Ishikawa (cell line): ENCODE results near the gene RAB25.

Experiments used
- CEBPB ChIP-seq: IDR thresholded peaks from 2 replicates; pipeline ENCODE4 v1.6.1; 2012
- CREB1 ChIP-seq: IDR thresholded peaks from 2 replicates; pipeline ENCODE4 v1.6.1; 2012; ENCODE audit warnings: low read depth
- EGR1 ChIP-seq: IDR thresholded peaks from 2 replicates; pipeline ENCODE4 v1.6.1; 2012
- EP300 ChIP-seq: IDR thresholded peaks from 2 replicates; pipeline ENCODE4 v1.6.1; 2012; ENCODE audit warnings: borderline replicate concordance
- FOXM1 ChIP-seq: IDR thresholded peaks from 2 replicates; pipeline ENCODE4 v1.6.1; 2012; ENCODE audit warnings: low read depth, borderline replicate concordance
- MAX ChIP-seq: IDR thresholded peaks from 2 replicates; pipeline ENCODE4 v1.6.1; 2012
- NFIC ChIP-seq: IDR thresholded peaks from 2 replicates; pipeline ENCODE4 v1.6.1; 2012
- RAD21 ChIP-seq: IDR thresholded peaks from 2 replicates; pipeline ENCODE4 v1.6.1; 2012; ENCODE audit warnings: low read depth
- REST ChIP-seq: IDR thresholded peaks from 2 replicates; pipeline ENCODE4 v1.6.1; 2012; ENCODE audit warnings: low read depth, mild to moderate bottlenecking
- TAF1 ChIP-seq: IDR thresholded peaks from 2 replicates; pipeline ENCODE4 v1.6.1; 2012; ENCODE audit warnings: low read depth, mild to moderate bottlenecking
- TEAD4 ChIP-seq: IDR thresholded peaks from 2 replicates; pipeline ENCODE4 v1.6.1; 2012
- TF ChIP-seq, protein P1 (sequence below): IDR thresholded peaks from 2 replicates; pipeline ENCODE4 v1.6.1; 2012

DNA sequence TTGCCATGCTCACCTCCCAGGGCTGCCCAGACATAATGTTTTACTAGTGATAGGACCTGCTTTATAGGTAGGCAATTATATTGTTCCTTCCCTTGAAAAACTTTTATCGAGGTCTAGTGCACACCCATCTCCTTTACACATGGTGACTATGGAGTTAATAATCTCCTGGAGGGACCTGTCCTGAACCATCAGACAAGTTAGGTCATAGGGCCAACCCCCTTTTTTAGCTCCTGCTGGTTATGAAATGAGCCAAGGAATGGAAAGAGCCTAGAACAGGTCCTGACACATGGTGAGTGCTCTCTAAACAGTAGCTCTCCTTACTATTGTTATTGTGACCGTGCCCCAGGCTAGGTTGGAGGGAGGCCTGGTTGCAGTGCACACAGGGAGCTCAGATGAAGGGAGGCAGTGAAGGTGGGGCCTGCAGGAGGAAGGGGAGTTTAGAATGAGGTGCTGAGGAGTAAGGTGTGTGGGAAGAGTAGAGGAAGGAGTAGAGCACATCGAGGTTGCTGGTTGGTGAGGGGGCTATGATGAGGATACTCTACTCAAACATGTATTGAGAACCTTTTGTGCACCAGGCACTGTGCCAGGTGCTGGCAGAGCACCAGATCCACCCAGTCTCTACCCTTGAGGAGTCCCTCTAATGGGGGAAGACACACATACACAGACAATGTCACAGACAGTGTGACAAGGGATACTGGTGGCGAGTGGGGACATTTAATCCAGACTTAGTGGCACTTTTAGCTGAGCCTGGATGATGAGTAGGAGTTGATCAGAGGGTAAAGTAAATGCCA is 39.4 kb downstream of the RAB25 start:
- no peak for TF ChIP-seq MAX
- no peak for TF ChIP-seq CEBPB
- TF ChIP-seq REST: no peak
- TF ChIP-seq CREB1: no peak
- TF ChIP-seq TAF1: no peak
- no peak for TF ChIP-seq FOXM1
- no peak for TF ChIP-seq EP300
- TF ChIP-seq NFIC: peak; percentile 50
- TF ChIP-seq, protein P1, sequence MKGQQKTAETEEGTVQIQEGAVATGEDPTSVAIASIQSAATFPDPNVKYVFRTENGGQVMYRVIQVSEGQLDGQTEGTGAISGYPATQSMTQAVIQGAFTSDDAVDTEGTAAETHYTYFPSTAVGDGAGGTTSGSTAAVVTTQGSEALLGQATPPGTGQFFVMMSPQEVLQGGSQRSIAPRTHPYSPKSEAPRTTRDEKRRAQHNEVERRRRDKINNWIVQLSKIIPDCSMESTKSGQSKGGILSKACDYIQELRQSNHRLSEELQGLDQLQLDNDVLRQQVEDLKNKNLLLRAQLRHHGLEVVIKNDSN: no peak
- TF ChIP-seq EGR1: no peak
- TF ChIP-seq RAD21: no peak
- TF ChIP-seq TEAD4: no peak
